ENCODE data around the gene KCNAB2.

GRCh38 chr1:6056572-6056948 lies 10.9 kb downstream of the KCNAB2 start:
- TF ChIP-seq CTCF (IDR thresholded peaks at IDR 0.05; ENCODE audit: low read depth, low read length, missing input control) (no peak), SP1 (IDR thresholded peaks at IDR 0.05) (no peak), REST (IDR thresholded peaks at IDR 0.05) (no peak), RAD21 (IDR thresholded peaks at IDR 0.05) (no peak), RXRA (IDR thresholded peaks at IDR 0.05) (no peak), FOXA1 (IDR thresholded peaks at IDR 0.05) (no peak), GABPA (IDR thresholded peaks at IDR 0.05 in 1 of 2, conservative IDR thresholded peaks at IDR 0.05 in 1 of 2) (no peak), ATF3 (IDR thresholded peaks at IDR 0.05) (no peak)

Measured in liver (tissue), 3 donors.